D721Med (cell line): ENCODE data around the gene CARHSP1.
"Not testable (repeated sequence)": the region's sequence is repeated elsewhere in the genome, so short reads cannot be mapped to it uniquely, and the experiment has no call there.

ENCODE experiments used
- DNase-seq: peaks from one replicate; pipeline ENCODE4 v3.0.0; 2011; ENCODE audit warnings: low spot score; ENCODE audit not compliant: insufficient read length
- FAIRE-seq: peaks from 2 replicates; lab custom pipeline; 2011; peaks lifted over from hg19 to GRCh38; lab: Jason Lieb, UNC
- TF ChIP-seq, protein P1 (sequence below): IDR thresholded peaks from 2 replicates; pipeline ENCODE4 v1.5.1; 2012; ENCODE audit warnings: mild to moderate bottlenecking, control low read depth; ENCODE audit not compliant: insufficient read depth; ENCODE audit errors: missing control alignments

The CARHSP1 gene

DNA sequence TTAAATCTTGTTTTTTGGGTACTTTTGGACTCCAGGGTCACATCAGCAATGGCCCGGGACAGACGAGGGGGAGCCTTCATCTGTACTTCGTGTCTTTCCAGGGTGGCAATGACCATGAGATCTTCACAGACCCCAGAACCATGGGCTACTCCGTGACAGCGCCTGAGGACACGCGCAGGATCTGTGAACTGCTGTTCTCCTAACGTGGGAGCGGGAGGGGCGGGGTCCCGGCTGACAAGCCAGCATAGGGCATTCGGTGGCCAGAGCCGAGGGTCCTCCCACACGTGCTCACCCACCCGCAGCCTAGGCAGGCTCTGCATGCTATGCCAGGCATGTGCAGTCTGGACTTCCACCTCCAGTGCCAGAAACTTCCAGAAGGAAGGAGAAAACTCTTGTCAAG, 21.2 kb downstream of the CARHSP1 start:
- DNase-seq (no peak), FAIRE-seq (no peak)
- TF ChIP-seq, protein P1, sequence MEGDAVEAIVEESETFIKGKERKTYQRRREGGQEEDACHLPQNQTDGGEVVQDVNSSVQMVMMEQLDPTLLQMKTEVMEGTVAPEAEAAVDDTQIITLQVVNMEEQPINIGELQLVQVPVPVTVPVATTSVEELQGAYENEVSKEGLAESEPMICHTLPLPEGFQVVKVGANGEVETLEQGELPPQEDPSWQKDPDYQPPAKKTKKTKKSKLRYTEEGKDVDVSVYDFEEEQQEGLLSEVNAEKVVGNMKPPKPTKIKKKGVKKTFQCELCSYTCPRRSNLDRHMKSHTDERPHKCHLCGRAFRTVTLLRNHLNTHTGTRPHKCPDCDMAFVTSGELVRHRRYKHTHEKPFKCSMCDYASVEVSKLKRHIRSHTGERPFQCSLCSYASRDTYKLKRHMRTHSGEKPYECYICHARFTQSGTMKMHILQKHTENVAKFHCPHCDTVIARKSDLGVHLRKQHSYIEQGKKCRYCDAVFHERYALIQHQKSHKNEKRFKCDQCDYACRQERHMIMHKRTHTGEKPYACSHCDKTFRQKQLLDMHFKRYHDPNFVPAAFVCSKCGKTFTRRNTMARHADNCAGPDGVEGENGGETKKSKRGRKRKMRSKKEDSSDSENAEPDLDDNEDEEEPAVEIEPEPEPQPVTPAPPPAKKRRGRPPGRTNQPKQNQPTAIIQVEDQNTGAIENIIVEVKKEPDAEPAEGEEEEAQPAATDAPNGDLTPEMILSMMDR: no peak

DNA sequence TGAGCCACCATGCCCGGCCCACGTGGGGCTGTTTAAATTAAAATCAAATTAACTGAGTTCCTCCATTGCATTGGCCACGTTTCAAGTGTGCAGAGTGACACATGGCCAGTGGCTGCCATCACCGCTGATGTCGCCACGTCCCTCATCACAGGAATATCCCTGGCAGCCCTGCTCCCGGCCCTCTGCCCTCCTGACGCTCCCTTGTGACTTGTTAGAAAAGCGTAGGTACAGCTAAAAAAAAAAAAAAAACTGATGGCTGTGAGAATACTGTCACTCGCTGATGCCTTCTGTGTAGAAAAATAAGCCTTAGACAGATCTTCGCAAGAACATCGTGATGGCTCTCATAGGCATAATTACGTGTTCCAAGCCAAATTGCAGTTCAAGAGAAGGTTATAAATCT, 21.7 kb downstream of the CARHSP1 start:
- TF ChIP-seq, protein P1: no peak
- FAIRE-seq: no peak

DNA sequence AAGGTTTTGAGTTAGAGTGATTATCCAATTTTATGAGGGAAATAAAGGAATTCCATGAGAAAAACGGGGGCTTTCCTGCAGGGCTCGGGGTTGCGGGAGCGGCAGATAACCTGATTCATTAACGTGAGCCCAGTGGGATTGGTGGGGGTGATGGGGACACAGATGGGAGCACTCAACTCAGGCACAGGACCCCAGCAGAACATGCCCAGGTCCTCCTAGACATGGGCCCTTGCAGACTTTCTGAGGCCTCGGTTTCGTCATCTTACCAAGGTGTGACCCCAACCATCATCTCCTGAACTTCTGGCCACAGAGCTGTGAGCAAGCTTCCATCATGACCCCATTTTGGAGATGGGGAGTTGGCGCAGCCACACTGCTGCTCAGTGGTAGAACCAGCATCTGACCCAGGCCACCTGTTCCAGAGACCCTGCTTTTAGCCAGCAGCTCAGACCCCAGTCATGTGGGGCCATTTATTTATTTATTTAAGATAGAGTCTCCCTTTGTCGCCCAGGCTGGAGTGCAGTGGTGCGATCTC, 22.3 kb downstream of the CARHSP1 start:
- DNase-seq (no peak), FAIRE-seq (no peak)
- TF ChIP-seq, protein P1: no peak

More for the DNA sequence above, 21.7 kb downstream of the CARHSP1 start:
- DNase-seq: no peak

DNA sequence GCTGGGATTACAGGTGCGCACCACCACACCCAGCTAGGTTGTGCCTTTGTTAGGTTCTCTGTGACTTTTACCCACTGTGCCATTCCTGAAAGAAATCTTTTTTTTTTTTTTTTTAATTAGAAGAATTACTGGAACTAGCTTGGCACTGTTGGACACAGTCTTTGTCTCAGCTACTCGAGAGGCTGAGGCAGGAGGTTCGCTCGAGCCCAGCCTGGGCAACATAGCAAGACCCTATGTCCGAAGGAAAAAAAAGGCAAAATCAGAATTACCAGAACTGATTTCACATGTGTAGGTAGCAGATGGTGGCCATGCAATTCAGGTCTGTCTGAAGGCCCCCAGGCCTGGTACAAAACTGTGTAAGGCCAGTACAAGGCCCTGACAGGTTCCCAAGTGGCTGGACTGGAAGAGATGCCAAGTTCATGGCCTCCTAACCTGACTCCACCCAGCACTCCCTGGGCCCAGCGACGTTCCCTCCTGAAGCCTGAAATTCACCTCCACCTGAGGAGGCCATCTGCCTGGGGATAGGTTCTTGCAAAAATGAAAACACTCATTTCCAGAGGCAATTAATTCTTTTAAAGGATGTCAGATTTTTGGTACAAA, 23.0 kb downstream of the CARHSP1 start:
- FAIRE-seq (no peak), DNase-seq (no peak)
- TF ChIP-seq, protein P1: no peak

DNA sequence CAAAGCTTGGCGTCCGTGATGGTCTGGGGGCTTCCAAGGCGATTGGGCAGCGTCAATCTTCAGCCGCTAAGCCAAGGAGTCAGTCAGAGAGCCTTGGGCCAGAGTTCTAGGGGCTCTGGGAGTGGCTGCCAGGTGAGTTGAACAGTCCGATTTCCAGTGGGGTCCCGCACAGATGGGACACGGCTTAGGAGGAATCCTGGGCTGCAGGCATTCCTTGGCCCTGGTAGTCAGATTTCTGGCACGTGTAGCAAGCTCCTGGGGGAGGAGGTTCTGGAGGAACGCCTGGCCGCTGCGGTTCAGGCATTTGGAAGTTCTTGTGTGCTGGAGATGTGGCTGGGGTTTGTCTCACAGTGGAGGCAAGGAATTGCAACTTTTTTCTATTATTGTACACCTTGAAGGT, 25.5 kb downstream of the CARHSP1 start:
- FAIRE-seq, DNase-seq: not testable (repeated sequence)

DNA sequence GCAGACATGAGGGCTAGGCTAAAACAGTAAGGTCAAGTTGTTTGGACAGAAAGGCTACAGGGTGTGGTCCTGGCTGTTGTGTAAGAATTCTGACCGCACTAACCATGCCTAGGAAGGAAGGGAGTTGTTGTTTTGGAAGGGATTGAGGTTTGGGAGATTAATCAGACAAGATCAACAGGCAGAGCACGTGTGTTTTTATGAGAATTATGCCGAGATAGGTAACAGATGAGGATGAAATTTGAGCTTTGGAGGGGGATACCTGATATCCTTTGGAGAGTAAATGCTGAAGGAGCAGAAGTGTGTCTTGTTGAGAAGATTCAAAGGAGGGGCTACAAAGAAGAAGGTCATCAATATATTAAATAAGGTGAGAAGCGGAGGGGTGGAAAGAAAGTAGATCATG, 26.8 kb downstream of the CARHSP1 start:
- DNase-seq, FAIRE-seq: not testable (repeated sequence)

DNA sequence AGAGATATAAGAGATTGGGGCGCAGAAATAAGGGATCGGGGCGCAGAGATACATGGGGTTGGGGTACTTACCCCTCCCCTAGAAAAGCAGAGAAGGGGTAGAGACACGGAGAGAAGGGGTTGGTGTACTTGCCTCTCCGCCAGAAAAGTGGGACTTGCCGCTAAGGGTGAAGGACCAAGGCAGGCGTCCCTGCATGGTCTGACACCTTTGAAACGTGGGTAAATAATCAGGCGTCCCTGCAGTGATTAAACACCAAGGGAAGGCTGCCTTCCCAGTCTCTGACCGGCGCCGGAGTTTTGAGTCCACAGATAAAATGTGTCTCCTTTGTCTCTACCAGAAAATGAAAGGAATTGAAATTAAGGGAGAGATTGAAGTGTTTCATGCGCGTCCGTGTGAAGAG, 31.2 kb downstream of the CARHSP1 start:
- not testable (repeated sequence) for DNase-seq, FAIRE-seq

DNA sequence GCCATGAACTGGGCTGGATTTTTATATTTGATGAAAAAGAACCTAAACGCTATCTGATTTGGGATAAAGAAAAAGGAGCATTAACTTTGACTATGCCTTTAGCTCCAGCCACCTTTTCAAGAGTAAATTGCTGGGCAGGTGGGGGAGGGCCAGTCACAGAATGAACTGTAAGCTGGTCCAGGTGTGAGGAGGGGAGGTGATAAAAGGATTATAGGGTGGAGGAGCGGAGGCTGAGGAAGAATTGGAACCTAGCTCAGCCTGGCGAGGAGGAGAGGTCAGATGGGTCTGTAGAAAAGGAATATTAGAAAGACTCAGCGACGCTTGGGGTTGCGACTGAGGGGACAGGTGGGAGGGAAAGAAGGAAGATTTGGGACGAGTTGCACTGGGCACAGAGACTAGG, 32.0 kb downstream of the CARHSP1 start:
- not testable (repeated sequence) for FAIRE-seq, DNase-seq

DNA sequence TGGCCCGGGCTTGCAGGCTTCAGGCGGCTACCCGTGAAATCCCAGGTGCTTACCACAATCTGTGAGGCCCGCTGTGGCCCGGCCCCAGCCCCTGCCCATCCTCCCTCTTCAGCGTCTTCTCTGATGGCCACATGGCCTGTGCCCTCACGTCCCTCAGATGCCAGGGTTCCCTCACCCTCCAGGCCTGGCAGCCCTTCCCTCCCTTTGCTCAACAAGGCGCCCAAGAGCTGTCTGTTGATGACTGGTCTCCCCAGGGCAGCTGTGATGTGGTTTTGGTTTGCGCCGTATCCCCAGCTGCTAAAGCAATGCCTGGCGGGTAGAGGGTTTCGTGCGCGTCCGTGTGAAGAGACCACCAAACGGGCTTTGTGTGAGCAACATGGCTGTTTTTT, 36.1 kb downstream of the CARHSP1 start:
- no peak for FAIRE-seq
- TF ChIP-seq, protein P1: no peak
- DNase-seq: no peak
